Muscle layer of colon (tissue), 2 donors: ENCODE measurements around the gene USP34.

Source experiments
- H3K27ac ChIP-seq: one replicate; pipeline ENCODE4 v1.7.0; 2013; ENCODE audit warnings: low read depth, mild to moderate bottlenecking, low read length, moderate library complexity
- H3K27me3 ChIP-seq, 2 donors: one replicate each; pipeline ENCODE4 v1.7.0; 2013; ENCODE audit warnings: low read length in 2 of 2, mild to moderate bottlenecking in 2 of 2; ENCODE audit not compliant: insufficient read depth in 2 of 2, control insufficient read depth in 1 of 2
- H3K36me3 ChIP-seq: one replicate; pipeline ENCODE4 v1.7.0; 2013; ENCODE audit warnings: mild to moderate bottlenecking, low read length; ENCODE audit not compliant: insufficient read depth
- H3K4me1 ChIP-seq: one replicate; pipeline ENCODE4 v1.7.0; 2013; ENCODE audit warnings: mild to moderate bottlenecking, low read length; ENCODE audit not compliant: insufficient read depth
- H3K4me3 ChIP-seq, 2 donors: one replicate each; pipeline ENCODE4 v1.7.0; 2013; ENCODE audit warnings: low read length in 2 of 2, low read depth in 1 of 2, mild to moderate bottlenecking in 1 of 2, moderate library complexity in 1 of 2
- H3K9ac ChIP-seq: one replicate; pipeline ENCODE4 v1.7.0; 2013; ENCODE audit warnings: low read length
- H3K9me3 ChIP-seq: one replicate; pipeline ENCODE4 v1.7.0; 2013; ENCODE audit warnings: mild to moderate bottlenecking, low read length
- donor health status: abdominal sarcoma.
- donor health status: Adenocarcinoma of cecum.

Gene USP34

DNA sequence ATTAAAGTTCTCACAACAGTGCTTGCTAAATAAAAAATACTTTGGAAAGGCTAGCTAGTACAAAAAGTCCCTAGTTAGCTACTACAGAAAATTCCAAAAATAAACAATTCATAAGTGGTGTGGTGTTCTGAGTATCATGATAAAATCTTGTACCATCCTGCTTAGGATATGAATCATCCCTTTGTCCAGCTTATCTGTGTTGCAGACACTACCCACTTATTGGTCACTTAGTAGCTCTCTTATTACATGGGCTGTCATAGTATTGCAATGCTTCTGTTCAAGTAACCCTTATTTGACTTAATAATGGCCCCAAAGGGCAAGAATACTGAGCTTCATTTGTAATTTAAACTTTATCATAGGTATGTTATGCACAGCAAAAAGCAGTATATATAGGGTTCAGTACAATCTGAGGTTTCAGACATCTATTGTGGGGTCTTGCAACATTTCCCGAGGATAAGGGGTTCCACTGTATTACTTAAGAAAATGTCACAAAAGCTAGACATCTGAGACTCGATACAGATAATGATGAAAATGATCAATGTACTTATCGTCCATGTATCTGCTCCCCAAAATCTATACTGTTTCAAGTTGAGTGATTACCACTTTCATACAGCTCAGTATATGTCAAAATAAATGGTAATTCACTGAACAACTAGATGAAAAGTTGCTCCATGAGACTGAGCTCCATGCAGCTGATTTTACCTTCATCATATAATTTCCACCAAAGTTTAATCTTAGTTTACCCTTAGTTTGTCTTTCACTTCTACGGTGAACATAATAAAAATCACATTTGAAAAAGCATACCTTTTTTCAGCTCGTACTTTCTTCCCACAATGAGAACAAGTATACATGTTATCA is 215.1 kb downstream of the USP34 start:
- Histone ChIP-seq H3K4me1 (no peaks in the 10 kb centered on the region), H3K4me3 (no peak overlapping the region), H3K27ac (no peak overlapping the region), H3K9ac (no peak overlapping the region), H3K27me3 (no peaks in the 10 kb centered on the region), H3K36me3 (peaks cover 27% of the 10 kb centered on the region), H3K9me3 (no peaks in the 10 kb centered on the region)

DNA sequence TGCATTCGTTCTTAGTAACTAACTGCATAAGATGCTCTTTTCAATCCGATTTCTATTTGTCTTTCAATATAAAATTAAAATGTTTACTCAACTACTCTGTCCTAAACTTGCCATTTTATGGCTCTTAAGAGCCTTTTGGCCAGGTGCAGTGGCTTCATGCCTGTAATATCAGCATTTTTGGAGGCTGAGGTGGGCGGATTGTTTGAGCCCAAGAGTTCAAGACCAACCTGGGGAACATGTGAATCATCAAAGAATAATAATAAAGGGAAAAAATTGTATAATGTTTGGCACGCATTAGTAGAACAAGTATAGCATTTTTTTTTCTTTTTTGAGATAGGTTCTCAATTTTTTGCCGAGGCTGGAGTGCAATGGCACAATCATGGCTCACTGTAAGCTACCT is 216.4 kb downstream of the USP34 start:
- no peak overlapping the region for H3K9ac ChIP-seq
- H3K27me3 ChIP-seq, result no peaks in the 10 kb centered on the region
- H3K27ac ChIP-seq, result no peak overlapping the region
- H3K4me1 ChIP-seq, result no peaks in the 10 kb centered on the region
- peaks cover 27% of the 10 kb centered on the region for H3K36me3 ChIP-seq
- no peak overlapping the region for H3K4me3 ChIP-seq
- no peaks in the 10 kb centered on the region for H3K9me3 ChIP-seq

DNA sequence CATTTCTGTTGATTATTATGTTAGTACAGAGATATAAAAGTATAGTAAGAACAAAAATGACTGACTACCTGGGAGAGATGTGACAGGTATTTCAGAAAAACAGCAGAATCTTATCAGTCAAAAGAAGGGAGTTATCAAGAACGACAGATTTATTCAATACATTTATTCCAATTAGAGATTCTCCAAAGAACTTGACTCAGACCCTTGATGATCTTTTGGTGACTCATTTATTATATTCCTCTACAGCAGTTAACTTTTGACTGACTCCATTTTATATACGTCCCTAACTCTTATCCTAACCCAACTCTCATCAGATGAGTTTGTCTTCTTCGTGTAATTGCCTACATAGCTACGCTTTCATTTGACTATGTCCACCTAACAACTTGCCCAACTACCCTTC is 217.8 kb downstream of the USP34 start:
- H3K27ac ChIP-seq, result no peak overlapping the region
- H3K4me3 ChIP-seq, result no peak overlapping the region
- no peaks in the 10 kb centered on the region for H3K27me3 ChIP-seq
- H3K9me3 ChIP-seq, result no peaks in the 10 kb centered on the region
- H3K9ac ChIP-seq, result no peak overlapping the region
- peaks cover 22% of the 10 kb centered on the region for H3K36me3 ChIP-seq
- no peaks in the 10 kb centered on the region for H3K4me1 ChIP-seq

DNA sequence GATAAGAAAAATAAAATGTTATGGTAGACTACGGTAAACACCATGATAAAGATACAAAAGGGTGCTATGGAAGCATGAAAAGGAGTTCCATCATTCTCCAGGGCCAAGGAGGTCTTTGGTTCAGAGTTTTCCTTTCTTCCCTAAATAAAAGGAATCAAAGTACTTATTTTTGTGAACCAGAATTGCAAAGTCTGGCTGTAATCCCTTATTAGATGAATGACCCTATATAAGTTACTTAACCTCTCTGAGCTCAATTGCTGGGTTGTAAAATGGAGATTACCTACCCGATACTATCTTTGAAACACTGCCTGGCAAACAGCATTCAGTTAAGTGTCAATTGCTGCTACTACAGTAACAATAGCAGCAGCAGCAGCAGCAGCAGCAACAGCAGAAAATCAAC is 218.9 kb downstream of the USP34 start:
- Histone ChIP-seq H3K27ac (no peak overlapping the region), H3K9ac (no peak overlapping the region), H3K4me3 (no peak overlapping the region), H3K9me3 (no peaks in the 10 kb centered on the region), H3K4me1 (no peaks in the 10 kb centered on the region), H3K27me3 (no peaks in the 10 kb centered on the region), H3K36me3 (peaks cover 25% of the 10 kb centered on the region)

DNA sequence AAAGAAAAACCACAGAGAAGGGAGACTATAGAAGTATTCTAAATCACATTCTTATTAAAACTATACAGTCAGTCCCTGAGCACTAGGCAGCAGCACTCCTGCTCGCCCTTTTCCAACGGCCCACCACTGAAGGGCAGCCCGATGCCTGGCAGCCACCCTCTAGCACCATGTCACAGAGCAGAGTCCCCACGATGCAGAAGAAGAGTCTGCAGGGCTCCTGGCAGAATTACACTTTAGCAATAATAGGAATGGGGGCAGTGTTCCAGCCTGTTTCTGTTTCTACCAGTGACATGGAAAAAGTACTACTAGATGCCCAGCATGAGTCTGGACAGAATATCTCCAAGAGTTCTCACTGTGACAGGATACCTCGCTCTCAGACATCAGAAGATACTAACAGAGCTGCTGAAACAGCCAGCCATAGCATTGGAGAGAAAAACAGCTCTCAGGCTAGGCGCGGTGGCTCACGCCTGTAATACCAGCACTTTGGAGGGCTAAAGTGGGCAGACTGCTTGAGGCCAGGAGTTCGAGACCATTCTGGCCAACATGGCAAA is 221.3 kb downstream of the USP34 start:
- Histone ChIP-seq H3K27ac (no peak overlapping the region), H3K27me3 (no peaks in the 10 kb centered on the region), H3K9ac (no peak overlapping the region), H3K4me3 (no peak overlapping the region), H3K4me1 (no peaks in the 10 kb centered on the region), H3K36me3 (peaks cover 13% of the 10 kb centered on the region), H3K9me3 (no peaks in the 10 kb centered on the region)

DNA sequence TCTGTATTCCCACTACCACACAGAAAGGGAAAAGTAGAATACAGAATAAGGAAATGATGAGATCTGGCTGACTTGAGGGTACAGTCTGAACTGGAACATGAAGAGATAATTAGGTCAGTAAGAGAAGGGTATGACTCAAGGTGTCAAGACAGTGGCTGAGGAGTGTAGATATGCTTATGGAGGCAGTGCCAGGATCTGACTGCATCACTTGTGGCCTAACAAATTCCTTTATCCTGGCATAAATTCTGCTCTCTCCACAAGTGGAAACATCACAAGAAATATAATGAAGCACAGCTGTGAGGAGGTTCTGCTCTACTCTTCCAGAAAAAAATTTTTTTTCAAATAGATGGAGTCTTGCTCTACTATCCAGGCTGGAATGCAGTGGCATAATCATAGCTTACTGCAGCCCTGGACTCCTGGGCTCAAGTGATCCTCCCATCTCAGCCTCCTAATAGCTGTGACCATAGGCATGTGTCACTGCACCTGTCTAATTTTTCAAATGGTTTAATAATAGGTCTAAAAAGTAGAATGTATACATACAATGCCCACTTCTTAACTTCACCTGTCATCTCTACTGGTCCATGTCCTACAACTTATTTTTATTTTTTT is 223.6 kb downstream of the USP34 start:
- Histone ChIP-seq H3K36me3 (peaks cover 21% of the 10 kb centered on the region), H3K4me1 (no peaks in the 10 kb centered on the region), H3K9ac (no peak overlapping the region), H3K27me3 (no peaks in the 10 kb centered on the region), H3K4me3 (no peak overlapping the region), H3K27ac (no peak overlapping the region), H3K9me3 (no peaks in the 10 kb centered on the region)

DNA sequence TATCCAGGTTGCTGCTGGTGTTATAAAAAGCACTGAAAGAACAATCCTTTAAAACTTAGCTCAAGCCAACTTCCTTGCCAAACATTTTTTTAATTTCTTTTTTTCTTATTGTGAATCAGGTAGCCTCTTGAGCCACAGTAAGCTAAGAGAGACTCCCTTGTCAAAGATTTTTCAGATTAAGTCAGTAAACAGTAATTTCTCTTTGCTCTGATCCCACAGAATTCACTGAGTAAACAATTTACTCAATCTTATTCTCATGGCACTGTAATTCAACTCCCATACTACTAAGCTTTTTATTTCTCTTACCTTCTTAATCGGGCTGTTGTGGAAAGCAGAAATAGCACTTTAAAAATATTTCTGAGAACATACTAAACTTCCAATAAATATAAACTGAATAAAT is 226.2 kb downstream of the USP34 start:
- Histone ChIP-seq H3K9ac (no peak overlapping the region), H3K9me3 (no peaks in the 10 kb centered on the region), H3K36me3 (peaks cover 34% of the 10 kb centered on the region), H3K4me3 (no peak overlapping the region), H3K27ac (no peak overlapping the region), H3K4me1 (no peaks in the 10 kb centered on the region), H3K27me3 (no peaks in the 10 kb centered on the region)

DNA sequence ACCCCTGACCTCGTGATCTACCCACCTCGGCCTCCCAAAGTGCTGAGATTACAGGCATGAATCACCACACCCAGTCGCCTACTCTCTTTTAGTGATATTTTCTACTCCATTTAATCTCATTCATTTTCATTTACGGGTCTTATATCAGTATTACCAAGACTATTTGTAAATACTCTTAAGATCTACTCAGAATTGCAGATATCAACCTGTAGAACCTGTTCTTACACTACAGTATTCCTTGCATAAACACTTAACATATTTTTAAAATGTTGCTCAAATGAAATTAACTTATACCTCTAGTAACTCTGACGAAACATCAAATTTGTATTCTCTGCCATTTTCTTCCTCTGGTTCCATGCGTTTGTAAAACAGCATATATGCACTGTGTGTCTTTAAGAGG is 229.6 kb downstream of the USP34 start:
- Histone ChIP-seq H3K27me3 (no peaks in the 10 kb centered on the region), H3K27ac (no peak overlapping the region), H3K9ac (no peak overlapping the region), H3K9me3 (no peaks in the 10 kb centered on the region), H3K36me3 (peaks cover 21% of the 10 kb centered on the region), H3K4me1 (no peaks in the 10 kb centered on the region), H3K4me3 (no peak overlapping the region)

DNA sequence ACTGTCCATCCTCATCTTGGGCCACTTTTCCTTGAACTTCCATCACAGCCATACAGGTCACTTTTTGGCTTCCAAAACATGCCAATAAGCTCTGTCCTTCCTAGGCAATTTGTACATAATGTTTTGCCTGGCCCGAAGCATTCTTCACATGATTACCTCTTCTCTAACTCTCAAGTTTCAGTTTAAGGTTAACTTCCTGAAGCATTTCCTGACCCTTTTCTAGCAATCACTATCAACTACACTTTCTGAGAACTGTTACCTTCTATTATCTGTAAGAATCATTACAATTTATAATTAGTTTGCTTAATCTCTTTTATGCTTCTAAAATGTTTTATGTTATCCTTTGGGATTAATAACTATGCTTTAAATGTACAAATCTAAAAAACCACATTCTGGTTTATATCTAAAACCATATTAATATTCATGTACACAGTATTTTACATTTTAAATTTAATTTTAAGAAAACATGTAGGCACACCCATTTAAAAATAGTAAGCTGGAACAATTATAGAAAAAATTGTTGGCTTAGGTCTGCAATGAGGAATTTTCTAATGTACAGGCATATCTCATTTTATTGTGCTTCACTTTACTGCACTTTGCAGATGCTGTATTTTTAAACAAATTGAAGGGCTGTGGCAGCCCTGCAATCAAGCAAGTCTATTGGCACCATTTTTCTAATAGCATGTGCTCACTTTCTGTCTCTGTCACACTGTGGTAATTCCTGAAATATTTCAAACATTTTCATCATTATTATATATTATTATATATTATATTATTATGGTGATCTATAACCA is 232.5 kb downstream of the USP34 start:
- Histone ChIP-seq H3K27ac (no peak overlapping the region), H3K27me3 (no peaks in the 10 kb centered on the region), H3K36me3 (peaks cover 16% of the 10 kb centered on the region), H3K9me3 (no peaks in the 10 kb centered on the region), H3K9ac (no peak overlapping the region), H3K4me1 (no peaks in the 10 kb centered on the region), H3K4me3 (no peak overlapping the region)

DNA sequence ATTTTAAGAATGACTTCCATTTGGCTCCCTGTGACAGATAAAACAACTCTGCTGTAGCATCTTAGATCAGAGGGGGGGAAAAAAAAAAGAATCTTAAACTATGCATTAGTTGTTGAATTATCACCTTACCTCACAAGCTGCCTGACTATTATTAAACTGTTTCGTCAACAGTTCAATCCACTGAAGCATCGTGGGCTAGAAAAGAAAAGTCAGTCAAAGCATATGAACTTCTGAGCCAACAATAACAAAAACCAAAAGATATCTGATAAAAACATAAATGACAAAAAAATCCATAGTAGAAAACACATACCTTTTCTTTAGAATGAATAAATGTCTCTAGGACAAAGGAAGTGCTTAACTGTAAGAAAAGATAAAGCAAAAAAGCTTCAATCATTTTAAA is 235.2 kb downstream of the USP34 start:
- H3K4me1 ChIP-seq, result no peaks in the 10 kb centered on the region
- no peaks in the 10 kb centered on the region for H3K27me3 ChIP-seq
- H3K36me3 ChIP-seq, result peaks cover 9% of the 10 kb centered on the region
- no peak overlapping the region for H3K9ac ChIP-seq
- H3K9me3 ChIP-seq, result no peaks in the 10 kb centered on the region
- no peak overlapping the region for H3K27ac ChIP-seq
- H3K4me3 ChIP-seq, result no peak overlapping the region

DNA sequence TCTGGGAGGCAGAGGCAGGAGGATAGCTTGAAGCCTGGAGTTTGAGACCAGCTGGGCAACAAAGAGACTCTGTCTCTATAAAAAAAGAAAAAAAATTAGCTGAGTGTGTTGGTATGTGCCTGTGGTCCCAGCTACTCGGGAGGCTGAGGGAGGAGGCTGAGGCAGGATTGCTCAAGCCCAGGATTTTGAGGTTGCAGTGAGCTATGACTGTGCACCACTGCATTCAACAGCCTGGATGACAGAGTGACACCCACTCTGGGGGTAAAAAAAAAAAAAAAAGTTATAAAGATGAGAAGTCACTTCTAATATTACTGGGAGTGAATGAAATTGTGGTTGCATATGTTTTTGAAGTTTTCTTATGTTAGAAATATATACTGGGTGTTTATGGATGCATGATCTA is 237.3 kb downstream of the USP34 start:
- H3K4me1 ChIP-seq, result no peaks in the 10 kb centered on the region
- H3K9me3 ChIP-seq, result no peaks in the 10 kb centered on the region
- no peaks in the 10 kb centered on the region for H3K27me3 ChIP-seq
- no peak overlapping the region for H3K4me3 ChIP-seq
- H3K9ac ChIP-seq, result no peak overlapping the region
- peaks cover 12% of the 10 kb centered on the region for H3K36me3 ChIP-seq
- no peak overlapping the region for H3K27ac ChIP-seq
